ENCODE results near the gene TTC23. TPM values are rescaled to one million over a fixed set of nuclear protein-coding genes. Genes with fewer than 3 reads are reported as not detected.

The TTC23 gene
- total RNA-seq, 2 donors from 2014 or later, result 14.1 to 19.3 TPM

DNA sequence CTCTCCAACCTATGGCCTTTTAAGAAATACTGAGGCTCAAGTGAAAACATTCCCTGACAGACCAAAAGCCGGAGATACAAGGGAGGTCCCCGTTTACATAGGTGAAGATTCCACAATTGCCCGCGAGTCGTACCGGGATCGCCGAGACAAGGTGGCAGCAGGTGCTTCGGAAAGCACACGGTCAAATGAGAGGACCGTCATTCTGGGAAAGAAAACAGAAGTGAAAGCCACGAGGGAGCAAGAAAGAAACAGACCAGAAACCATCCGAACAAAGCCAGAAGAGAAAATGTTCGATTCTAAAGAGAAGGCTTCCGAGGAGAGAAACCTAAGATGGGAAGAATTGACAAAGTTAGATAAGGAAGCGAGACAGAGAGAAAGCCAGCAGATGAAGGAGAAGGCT lies 119.7 kb downstream of the TTC23 start:
- Histone ChIP-seq H3K27me3 (no peaks in the 10 kb centered on the region), H3K27ac (no peak overlapping the region), H3K4me1 (no peaks in the 10 kb centered on the region), H3K4me3 (no peak overlapping the region), H3K9me3 (no peaks in the 10 kb centered on the region), H3K9ac (ENCODE audit: low read depth in 2 of 2, low read length in 2 of 2) (no peak overlapping the region), H3K36me3 (no peaks in the 10 kb centered on the region)
- intact Hi-C loops (cut with DNase I), result no loop called here
- DNase-seq, result no peak
- TF ChIP-seq, protein P1, sequence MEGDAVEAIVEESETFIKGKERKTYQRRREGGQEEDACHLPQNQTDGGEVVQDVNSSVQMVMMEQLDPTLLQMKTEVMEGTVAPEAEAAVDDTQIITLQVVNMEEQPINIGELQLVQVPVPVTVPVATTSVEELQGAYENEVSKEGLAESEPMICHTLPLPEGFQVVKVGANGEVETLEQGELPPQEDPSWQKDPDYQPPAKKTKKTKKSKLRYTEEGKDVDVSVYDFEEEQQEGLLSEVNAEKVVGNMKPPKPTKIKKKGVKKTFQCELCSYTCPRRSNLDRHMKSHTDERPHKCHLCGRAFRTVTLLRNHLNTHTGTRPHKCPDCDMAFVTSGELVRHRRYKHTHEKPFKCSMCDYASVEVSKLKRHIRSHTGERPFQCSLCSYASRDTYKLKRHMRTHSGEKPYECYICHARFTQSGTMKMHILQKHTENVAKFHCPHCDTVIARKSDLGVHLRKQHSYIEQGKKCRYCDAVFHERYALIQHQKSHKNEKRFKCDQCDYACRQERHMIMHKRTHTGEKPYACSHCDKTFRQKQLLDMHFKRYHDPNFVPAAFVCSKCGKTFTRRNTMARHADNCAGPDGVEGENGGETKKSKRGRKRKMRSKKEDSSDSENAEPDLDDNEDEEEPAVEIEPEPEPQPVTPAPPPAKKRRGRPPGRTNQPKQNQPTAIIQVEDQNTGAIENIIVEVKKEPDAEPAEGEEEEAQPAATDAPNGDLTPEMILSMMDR (IDR thresholded peaks at IDR 0.05), result no peak

DNA sequence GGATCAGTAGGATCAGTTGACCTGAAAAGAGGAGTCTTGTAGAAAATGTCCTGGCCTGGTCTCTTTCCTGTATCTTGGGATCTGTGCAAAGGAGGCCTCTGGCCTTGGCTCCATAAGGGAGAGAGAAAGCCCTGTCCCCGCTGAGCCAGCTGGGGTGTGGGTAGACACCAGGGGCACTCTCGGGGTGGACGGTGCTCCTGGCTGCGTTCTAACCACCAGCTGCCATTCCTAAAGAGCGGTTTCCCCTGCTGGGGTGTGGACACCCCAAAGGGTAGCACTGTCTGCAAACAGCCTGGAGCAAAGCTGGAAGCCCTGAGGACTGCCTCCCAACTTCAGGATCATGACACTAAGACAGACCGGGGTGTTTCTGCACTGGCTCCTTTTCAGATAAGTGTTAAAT lies 121.0 kb downstream of the TTC23 start:
- DNase-seq, result no peak
- H3K36me3 ChIP-seq, result no peaks in the 10 kb centered on the region
- H3K9me3 ChIP-seq, result no peaks in the 10 kb centered on the region
- no peak overlapping the region for H3K4me3 ChIP-seq
- no peak overlapping the region for H3K9ac ChIP-seq (ENCODE audit: low read depth in 2 of 2, low read length in 2 of 2)
- no peaks in the 10 kb centered on the region for H3K27me3 ChIP-seq
- intact Hi-C loops (cut with DNase I), result no loop called here
- TF ChIP-seq, protein P1 (IDR thresholded peaks at IDR 0.05), result no peak
- H3K4me1 ChIP-seq, result no peaks in the 10 kb centered on the region
- H3K27ac ChIP-seq, result no peak overlapping the region

DNA sequence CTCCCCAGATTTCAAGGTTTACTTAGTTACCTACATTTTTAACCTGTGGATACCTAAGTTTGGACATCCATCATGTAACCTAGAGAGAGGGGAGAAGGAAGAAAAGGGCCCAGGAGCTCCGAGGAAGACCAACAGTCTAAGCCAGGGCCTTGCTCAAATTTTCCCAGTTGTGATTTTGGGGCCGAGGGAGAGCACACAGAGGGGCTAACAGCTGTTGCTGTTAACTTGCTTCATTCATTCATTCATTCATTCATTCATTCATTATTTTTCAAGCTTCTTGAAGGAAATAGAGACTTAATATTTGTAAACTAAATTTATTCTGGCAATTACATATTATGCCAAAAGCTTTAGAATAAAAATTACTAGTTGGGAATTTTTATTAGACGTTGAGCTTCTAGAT lies 121.6 kb downstream of the TTC23 start:
- no peak for DNase-seq
- Histone ChIP-seq H3K4me1 (no peaks in the 10 kb centered on the region), H3K27ac (no peak overlapping the region), H3K9me3 (no peaks in the 10 kb centered on the region), H3K9ac (ENCODE audit: low read depth in 2 of 2, low read length in 2 of 2) (no peak overlapping the region), H3K36me3 (no peaks in the 10 kb centered on the region), H3K4me3 (no peak overlapping the region), H3K27me3 (no peaks in the 10 kb centered on the region)
- TF ChIP-seq, protein P1 (IDR thresholded peaks at IDR 0.05), result no peak
- intact Hi-C loops (cut with DNase I), result no loop called here

DNA sequence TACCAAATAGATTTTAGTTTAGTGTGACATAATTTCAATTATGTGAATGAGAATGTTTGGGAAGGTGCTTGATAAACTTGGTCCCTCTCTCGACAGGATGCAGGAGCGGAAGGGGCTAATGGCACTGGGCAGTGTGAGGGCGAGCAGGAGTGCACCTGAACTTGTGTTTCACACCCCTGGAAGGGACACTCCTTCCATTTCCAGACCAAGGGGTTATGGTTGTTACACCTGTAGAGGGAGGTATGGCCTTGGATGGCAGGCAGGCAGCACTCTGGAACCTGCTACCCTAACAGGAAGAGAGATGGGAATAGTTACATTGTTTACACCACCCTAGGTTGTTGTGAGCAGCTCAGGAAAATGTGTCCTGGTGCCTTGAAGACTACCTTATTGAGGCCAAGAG lies 122.5 kb downstream of the TTC23 start:
- no peak for DNase-seq
- H3K4me3 ChIP-seq, result no peak overlapping the region
- H3K27me3 ChIP-seq, result no peaks in the 10 kb centered on the region
- H3K36me3 ChIP-seq, result no peaks in the 10 kb centered on the region
- no peak overlapping the region for H3K27ac ChIP-seq
- TF ChIP-seq, protein P1 (IDR thresholded peaks at IDR 0.05), result no peak
- no peak overlapping the region for H3K9ac ChIP-seq (ENCODE audit: low read depth in 2 of 2, low read length in 2 of 2)
- H3K4me1 ChIP-seq, result no peaks in the 10 kb centered on the region
- H3K9me3 ChIP-seq, result no peaks in the 10 kb centered on the region
- intact Hi-C loops (cut with DNase I), result no loop called here

DNA sequence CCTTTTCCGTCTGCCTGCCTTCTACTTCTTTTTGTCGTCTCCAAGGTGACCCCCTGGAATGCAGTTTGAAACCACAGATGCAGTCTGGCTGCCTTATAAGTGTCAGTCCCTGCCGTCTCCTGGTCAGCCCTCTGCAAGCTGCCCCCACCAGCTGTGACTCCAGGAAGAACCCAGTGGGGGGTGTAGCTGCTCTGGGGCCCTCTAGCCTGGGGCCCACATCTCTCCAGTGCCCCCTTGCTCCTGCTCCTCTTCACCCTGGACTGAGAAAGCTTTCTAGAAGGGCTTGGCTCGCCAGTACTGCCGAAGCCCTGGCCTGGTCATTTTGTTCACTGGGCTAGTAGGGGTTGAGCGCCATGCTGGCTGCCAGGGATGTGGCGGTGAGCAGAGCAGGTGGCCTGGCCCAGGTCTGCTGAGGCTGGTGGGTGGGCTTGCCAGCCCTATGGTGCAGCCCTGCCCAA lies 123.2 kb downstream of the TTC23 start:
- TF ChIP-seq, protein P1 (IDR thresholded peaks at IDR 0.05), result no peak
- H3K27ac ChIP-seq, result no peak overlapping the region

More for the DNA sequence above, 123.2 kb downstream of the TTC23 start:
- Histone ChIP-seq H3K9me3 (no peaks in the 10 kb centered on the region), H3K36me3 (no peaks in the 10 kb centered on the region), H3K27me3 (no peaks in the 10 kb centered on the region), H3K4me3 (no peak overlapping the region), H3K4me1 (no peaks in the 10 kb centered on the region), H3K9ac (ENCODE audit: low read depth in 2 of 2, low read length in 2 of 2) (no peak overlapping the region)
- intact Hi-C loops (cut with DNase I), result no loop called here
- no peak for DNase-seq

Measured in colonic mucosa (tissue), 4 donors.